ENCODE results near the gene POF1B. TPM values are rescaled to one million over a fixed set of nuclear protein-coding genes. Genes with fewer than 3 reads are reported as not detected.

Gene POF1B
- polyA plus RNA-seq, 1 of the 3 experiments (the other 2 are of a cell fraction) = not detected

GRCh38 chrX:85244450-85245211 lies 134.8 kb downstream of the POF1B start:
- Histone ChIP-seq H3K27ac (ENCODE audit: low read depth in 2 of 2, low read length in 1 of 2) (peak overlapping the region; percentile 47 to 88; a peak in 3 of 4 replicates), H3K27me3 (ENCODE audit: insufficient read depth) (no peaks in the 10 kb centered on the region), H3K9me3 (no peaks in the 10 kb centered on the region), H2AFZ (ENCODE audit: low read depth) (peak overlapping the region; percentile 87), H3K36me3 (replicated peaks in 1 of 2; ENCODE audit: control insufficient read depth in 1 of 2, insufficient read depth in 2 of 2, low read length in 1 of 2) (no peaks in the 10 kb centered on the region), H3F3A (replicated peaks; ENCODE audit: insufficient read depth) (no peaks in the 10 kb centered on the region), H3K4me3 (ENCODE audit: low read depth in 2 of 2, low read length in 1 of 2) (peak overlapping the region; percentile 66 to 71), H3K4me1 (ENCODE audit: control insufficient read depth in 1 of 2, insufficient read depth in 2 of 2, low read depth in 1 of 2, low read length in 1 of 2) (peaks cover 0 to 2% of the 10 kb centered on the region in 2 experiments; a peak in 2 of 4 replicates), H3K4me2 (peak overlapping the region; percentile 67), H4K20me1 (ENCODE audit: insufficient read depth) (no peaks in the 10 kb centered on the region), H3K79me2 (ENCODE audit: insufficient read depth) (no peaks in the 10 kb centered on the region; the same call in 1 of the 2 replicates), H3K9ac (peak overlapping the region; percentile 66; the same call in 1 of the 2 replicates), H3K9me2 (no peaks in the 10 kb centered on the region)
- POLR2A ChIA-PET = no interaction called here
- WGBS (ENCODE audit: low lambda C conversion rate) = 7% methylated on average over 40 of the region's 42 CpGs
- DNase-seq = peak; percentile 60
- CTCF ChIA-PET = interaction anchor here (0.9 kb wide), 1 partner anchor 133 kb away, joined by 3 read pairs; no protein-coding TSS in a partner anchor
- TF ChIP-seq SMC3 (IDR thresholded peaks at IDR 0.05; ENCODE audit: low read depth, low read length) (no peak), MXI1 (IDR thresholded peaks at IDR 0.05; ENCODE audit: low read depth, low read length) (peak; percentile 68; the same call in 1 of the 2 replicates), SIN3A (IDR thresholded peaks at IDR 0.05; ENCODE audit: borderline replicate concordance, low read depth, low read length) (no peak), YY1 (IDR thresholded peaks at IDR 0.05; ENCODE audit: low read depth) (peak; percentile 63; the same call in 1 of the 2 replicates), RFX5 (IDR thresholded peaks at IDR 0.05; ENCODE audit: low read length) (no peak), USF2 (IDR thresholded peaks at IDR 0.05; ENCODE audit: borderline replicate concordance, low read depth, low read length) (no peak), GATA2 (CRISPR knock-in tag; IDR thresholded peaks at IDR 0.05) (no peak)
- TF ChIP-seq, protein P1, sequence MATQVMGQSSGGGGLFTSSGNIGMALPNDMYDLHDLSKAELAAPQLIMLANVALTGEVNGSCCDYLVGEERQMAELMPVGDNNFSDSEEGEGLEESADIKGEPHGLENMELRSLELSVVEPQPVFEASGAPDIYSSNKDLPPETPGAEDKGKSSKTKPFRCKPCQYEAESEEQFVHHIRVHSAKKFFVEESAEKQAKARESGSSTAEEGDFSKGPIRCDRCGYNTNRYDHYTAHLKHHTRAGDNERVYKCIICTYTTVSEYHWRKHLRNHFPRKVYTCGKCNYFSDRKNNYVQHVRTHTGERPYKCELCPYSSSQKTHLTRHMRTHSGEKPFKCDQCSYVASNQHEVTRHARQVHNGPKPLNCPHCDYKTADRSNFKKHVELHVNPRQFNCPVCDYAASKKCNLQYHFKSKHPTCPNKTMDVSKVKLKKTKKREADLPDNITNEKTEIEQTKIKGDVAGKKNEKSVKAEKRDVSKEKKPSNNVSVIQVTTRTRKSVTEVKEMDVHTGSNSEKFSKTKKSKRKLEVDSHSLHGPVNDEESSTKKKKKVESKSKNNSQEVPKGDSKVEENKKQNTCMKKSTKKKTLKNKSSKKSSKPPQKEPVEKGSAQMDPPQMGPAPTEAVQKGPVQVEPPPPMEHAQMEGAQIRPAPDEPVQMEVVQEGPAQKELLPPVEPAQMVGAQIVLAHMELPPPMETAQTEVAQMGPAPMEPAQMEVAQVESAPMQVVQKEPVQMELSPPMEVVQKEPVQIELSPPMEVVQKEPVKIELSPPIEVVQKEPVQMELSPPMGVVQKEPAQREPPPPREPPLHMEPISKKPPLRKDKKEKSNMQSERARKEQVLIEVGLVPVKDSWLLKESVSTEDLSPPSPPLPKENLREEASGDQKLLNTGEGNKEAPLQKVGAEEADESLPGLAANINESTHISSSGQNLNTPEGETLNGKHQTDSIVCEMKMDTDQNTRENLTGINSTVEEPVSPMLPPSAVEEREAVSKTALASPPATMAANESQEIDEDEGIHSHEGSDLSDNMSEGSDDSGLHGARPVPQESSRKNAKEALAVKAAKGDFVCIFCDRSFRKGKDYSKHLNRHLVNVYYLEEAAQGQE (IDR thresholded peaks at IDR 0.05; ENCODE audit: low read depth, low read length) = no peak

GRCh38 chrX:85243761-85244449 lies 135.6 kb downstream of the POF1B start, which contains the start of the genes SATL1 and ZNF711:
TSS of gene SATL1 (minus strand) at chrX:85243779. CDS start at chrX:85108968, 134,811 bp downstream.
TSS of gene ZNF711 (plus strand) at chrX:85243991. CDS start at chrX:85247573, 3,582 bp downstream.
- Histone ChIP-seq H3K4me1 (ENCODE audit: control insufficient read depth in 1 of 2, insufficient read depth in 2 of 2, low read depth in 1 of 2, low read length in 1 of 2) (peaks cover 0 to 2% of the 10 kb centered on the region in 2 experiments; a peak in 2 of 4 replicates), H3F3A (replicated peaks; ENCODE audit: insufficient read depth) (no peaks in the 10 kb centered on the region), H2AFZ (ENCODE audit: low read depth) (peak within 1 kb of the TSS; percentile 87), H3K9me3 (no peaks in the 10 kb centered on the region), H3K9me2 (no peaks in the 10 kb centered on the region), H3K27ac (ENCODE audit: low read depth in 2 of 2, low read length in 1 of 2) (peak within 1 kb of the TSS; percentile 47 to 88; a peak in 3 of 4 replicates), H3K27me3 (ENCODE audit: insufficient read depth) (no peaks in the 10 kb centered on the region), H3K79me2 (ENCODE audit: insufficient read depth) (no peaks in the 10 kb centered on the region; the same call in 1 of the 2 replicates), H4K20me1 (ENCODE audit: insufficient read depth) (no peaks in the 10 kb centered on the region), H3K4me3 (ENCODE audit: low read depth in 2 of 2, low read length in 1 of 2) (peak within 1 kb of the TSS; percentile 66 to 71), H3K36me3 (replicated peaks in 1 of 2; ENCODE audit: control insufficient read depth in 1 of 2, insufficient read depth in 2 of 2, low read length in 1 of 2) (no peaks in the 10 kb centered on the region), H3K4me2 (peak within 1 kb of the TSS; percentile 67), H3K9ac (peak within 1 kb of the TSS; percentile 66; the same call in 1 of the 2 replicates)
- WGBS (ENCODE audit: low lambda C conversion rate) = 28% methylated on average over 52 of the region's 65 CpGs
- DNase-seq = peak; percentile 87
- TF ChIP-seq EZH2phosphoT487 (IDR thresholded peaks at IDR 0.05; ENCODE audit: borderline replicate concordance, low read depth) (no peak), POLR2AphosphoS5 (IDR thresholded peaks at IDR 0.05; ENCODE audit: low read depth, low read length) (0 out of 2 replicates have a peak, but pooled peaks have one; percentile 12), RFX5 (IDR thresholded peaks at IDR 0.05; ENCODE audit: low read length) (no peak), ZBTB33 (IDR thresholded peaks at IDR 0.05; ENCODE audit: borderline replicate concordance, low read depth) (no peak), RXRA (IDR thresholded peaks at IDR 0.05; ENCODE audit: borderline replicate concordance, low read depth) (no peak), JUND (IDR thresholded peaks at IDR 0.05) (no peak), NRF1 (IDR thresholded peaks at IDR 0.05; ENCODE audit: low read depth, low read length) (peak; percentile 69)
- TF ChIP-seq, protein P2, sequence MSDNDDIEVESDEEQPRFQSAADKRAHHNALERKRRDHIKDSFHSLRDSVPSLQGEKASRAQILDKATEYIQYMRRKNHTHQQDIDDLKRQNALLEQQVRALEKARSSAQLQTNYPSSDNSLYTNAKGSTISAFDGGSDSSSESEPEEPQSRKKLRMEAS (IDR thresholded peaks at IDR 0.05; ENCODE audit: low read depth) = no peak
- POLR2A ChIA-PET = no interaction called here
- CTCF ChIA-PET = interaction anchor here (0.9 kb wide), 1 partner anchor 133 kb away, joined by 3 read pairs; no protein-coding TSS in a partner anchor
